ENCODE data around the gene CCNT1.

- TF ChIP-seq POLR2AphosphoS5 (IDR thresholded peaks at IDR 0.05; ENCODE audit: low read depth, low read length) = no peak
- TF ChIP-seq CEBPB (IDR thresholded peaks at IDR 0.05; ENCODE audit: borderline replicate concordance, low read depth, low read length) = no peak
- no peak for TF ChIP-seq ZNF326 (CRISPR knock-in tag; IDR thresholded peaks at IDR 0.05; ENCODE audit: borderline replicate concordance)
- no peak for TF ChIP-seq ZNF24 (IDR thresholded peaks at IDR 0.05)
- no peak for TF ChIP-seq KAT2B (IDR thresholded peaks at IDR 0.05; ENCODE audit: borderline replicate concordance, low read depth, low read length)
- TF ChIP-seq CTCF (CRISPR knock-in tag; IDR thresholded peaks at IDR 0.05) = no peak
- TF ChIP-seq AFF4 (CRISPR knock-in tag; IDR thresholded peaks at IDR 0.05) = no peak
- TF ChIP-seq FOXC1 (CRISPR knock-in tag; IDR thresholded peaks at IDR 0.05; ENCODE audit: borderline replicate concordance) = no peak
- TF ChIP-seq THAP8 (CRISPR knock-in tag; IDR thresholded peaks at IDR 0.05; ENCODE audit: borderline replicate concordance) = no peak
- TF ChIP-seq ATF3 (CRISPR knock-in tag; IDR thresholded peaks at IDR 0.05) = no peak
- no peak for TF ChIP-seq ZNF282 (IDR thresholded peaks at IDR 0.05; ENCODE audit: partially characterized antibody)
- no peak for TF ChIP-seq FOXM1 (CRISPR knock-in tag; IDR thresholded peaks at IDR 0.05)
- no peak for TF ChIP-seq STAT6 (CRISPR knock-in tag; IDR thresholded peaks at IDR 0.05; ENCODE audit: borderline replicate concordance)
- no peak for TF ChIP-seq ZEB1 (IDR thresholded peaks at IDR 0.05; ENCODE audit: insufficient replicate concordance, low read depth)
Observed at GRCh38 chr12:48690436-48690835, 26.1 kb downstream of the CCNT1 start.
